Endodermal cell (in vitro differentiated cells): ENCODE measurements around the gene SREK1IP1. TPM values are rescaled to one million over a fixed set of nuclear protein-coding genes. Genes with fewer than 3 reads are reported as not detected.
"Not testable (repeated sequence)": the region's sequence is repeated elsewhere in the genome, so short reads cannot be mapped to it uniquely, and the experiment has no call there.

Experiments
- DNase-seq: peaks from one replicate; pipeline ENCODE4 v3.0.0-alpha.2; 2017
- H3K27ac ChIP-seq: 2 replicates; pipeline ENCODE4 v1.5.1; 2013; ENCODE audit warnings: mild to moderate bottlenecking, low read depth, low read length, moderate library complexity
- H3K27me3 ChIP-seq: 2 replicates; pipeline ENCODE4 v1.6.1; 2013; ENCODE audit warnings: mild to moderate bottlenecking, low read length, moderate library complexity; ENCODE audit not compliant: insufficient read depth, control insufficient read depth, poor library complexity, severe bottlenecking
- H3K36me3 ChIP-seq: 2 replicates; pipeline ENCODE4 v1.7.0; 2013; ENCODE audit warnings: mild to moderate bottlenecking, low read length, moderate library complexity; ENCODE audit not compliant: control insufficient read depth, insufficient read depth
- H3K4me1 ChIP-seq: one replicate; pipeline ENCODE4 v1.7.0; 2013; ENCODE audit warnings: low read length; ENCODE audit not compliant: control insufficient read depth, insufficient read depth
- H3K4me3 ChIP-seq: 2 replicates; pipeline ENCODE4 v1.5.1; 2013; ENCODE audit warnings: mild to moderate bottlenecking, low read length, moderate library complexity
- H3K9ac ChIP-seq: 2 replicates; pipeline ENCODE4 v1.6.1; 2013; ENCODE audit warnings: mild to moderate bottlenecking, low read length, moderate library complexity; ENCODE audit not compliant: poor library complexity, severe bottlenecking; ENCODE audit errors: extremely low read depth
- H3K9me3 ChIP-seq: 2 replicates; pipeline ENCODE4 v1.6.1; 2013; ENCODE audit warnings: mild to moderate bottlenecking, low read length, moderate library complexity; ENCODE audit not compliant: control insufficient read depth
- H3K27ac Mint-ChIP-seq: 2 replicates; pipeline ENCODE4 v1.8.0; 2020; ENCODE audit warnings: mixed read lengths
- H3K27me3 Mint-ChIP-seq: 2 replicates; pipeline ENCODE4 v1.8.0; 2021; ENCODE audit warnings: mild to moderate bottlenecking, mixed read lengths; ENCODE audit not compliant: insufficient read depth
- H3K36me3 Mint-ChIP-seq: 2 replicates; pipeline ENCODE4 v1.8.0; 2020; ENCODE audit warnings: low read depth, mixed read lengths
- H3K4me1 Mint-ChIP-seq: 2 replicates; pipeline ENCODE4 v1.8.0; 2020; ENCODE audit warnings: mixed read lengths
- H3K4me3 Mint-ChIP-seq: 2 replicates; pipeline ENCODE4 v1.8.0; 2020; ENCODE audit warnings: mild to moderate bottlenecking, moderate library complexity, mixed read lengths
- H3K9me3 Mint-ChIP-seq: 2 replicates; pipeline ENCODE4 v1.8.0; 2020; ENCODE audit warnings: mild to moderate bottlenecking, mixed read lengths
- WGBS, 2 experiments: methylation state at CpG; one replicate each; pipeline versions ENCODE4 v1.1.5 to v1.1.7; 2013; ENCODE audit warnings: missing lambda C conversion rate in 2 of 2, mixed read lengths in 1 of 2; ENCODE audit not compliant: insufficient coverage in 1 of 2, insufficient read length in 1 of 2; 5-methylcytosine and 5-hydroxymethylcytosine counted together
- total RNA-seq, 2 donors: library from RNA; stranded (reverse); fragmentation: NEBNext Ultra II Directional in 1 of 2; extraction: Animal tissue kit (Norgen Biotek cat#: 25700) in 1 of 2; gene quantifications; 2 replicates in 1 of 2; 3 replicates in 1 of 2; pipeline ENCODE4 v1.2.1, GENCODE V29; 2021
- TF ChIP-seq, protein P1 (sequence below): fragments of 200-600 bp; sonication (generic); conservative IDR thresholded peaks from 2 replicates; pipeline ENCODE4 v1.5.0; 2021; ENCODE audit warnings: antibody characterized with exemption, mild to moderate bottlenecking

SREK1IP1 gene
- total RNA-seq, 2 donors from 2014 or later = 51.6 to 55.1 TPM

DNA sequence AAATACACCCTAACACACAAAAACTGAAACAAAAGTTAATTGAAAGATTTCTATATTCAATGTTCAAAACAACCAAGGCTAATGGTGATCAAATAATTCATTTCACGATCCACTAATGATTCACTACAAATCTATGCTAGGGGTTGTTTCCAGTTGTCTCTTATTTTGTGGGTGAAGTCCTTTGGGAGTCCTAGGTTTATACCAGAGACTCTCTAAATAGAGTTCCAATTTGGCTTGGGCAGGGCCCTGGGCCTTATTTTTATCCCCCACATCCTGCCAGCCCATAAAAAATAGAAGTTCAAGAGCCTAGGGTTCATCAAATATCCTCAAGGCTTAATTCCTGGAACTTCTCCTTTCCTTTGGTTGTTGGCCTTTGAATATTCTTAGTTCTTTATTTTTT, 26.1 kb downstream of the SREK1IP1 start:
- Mint-ChIP-seq H3K27me3 (no peaks in the 10 kb centered on the region), H3K27ac (no peak overlapping the region), H3K4me1 (peaks cover 32% of the 10 kb centered on the region), H3K9me3 (peaks cover 2% of the 10 kb centered on the region), H3K36me3 (peaks cover 36% of the 10 kb centered on the region), H3K4me3 (no peak overlapping the region)
- Histone ChIP-seq H3K36me3 (peaks cover 81% of the 10 kb centered on the region), H3K9ac (no peak overlapping the region), H3K9me3 (peaks cover 2% of the 10 kb centered on the region), H3K4me1 (peaks cover 16% of the 10 kb centered on the region), H3K4me3 (no peak overlapping the region), H3K27me3 (no peaks in the 10 kb centered on the region), H3K27ac (no peak overlapping the region)
- WGBS, 2 experiments = 100% methylated on average over 1 of the region's 1 CpG; no CpG with 5 or more reads in 1 of the 2 experiments
- TF ChIP-seq, protein P1, sequence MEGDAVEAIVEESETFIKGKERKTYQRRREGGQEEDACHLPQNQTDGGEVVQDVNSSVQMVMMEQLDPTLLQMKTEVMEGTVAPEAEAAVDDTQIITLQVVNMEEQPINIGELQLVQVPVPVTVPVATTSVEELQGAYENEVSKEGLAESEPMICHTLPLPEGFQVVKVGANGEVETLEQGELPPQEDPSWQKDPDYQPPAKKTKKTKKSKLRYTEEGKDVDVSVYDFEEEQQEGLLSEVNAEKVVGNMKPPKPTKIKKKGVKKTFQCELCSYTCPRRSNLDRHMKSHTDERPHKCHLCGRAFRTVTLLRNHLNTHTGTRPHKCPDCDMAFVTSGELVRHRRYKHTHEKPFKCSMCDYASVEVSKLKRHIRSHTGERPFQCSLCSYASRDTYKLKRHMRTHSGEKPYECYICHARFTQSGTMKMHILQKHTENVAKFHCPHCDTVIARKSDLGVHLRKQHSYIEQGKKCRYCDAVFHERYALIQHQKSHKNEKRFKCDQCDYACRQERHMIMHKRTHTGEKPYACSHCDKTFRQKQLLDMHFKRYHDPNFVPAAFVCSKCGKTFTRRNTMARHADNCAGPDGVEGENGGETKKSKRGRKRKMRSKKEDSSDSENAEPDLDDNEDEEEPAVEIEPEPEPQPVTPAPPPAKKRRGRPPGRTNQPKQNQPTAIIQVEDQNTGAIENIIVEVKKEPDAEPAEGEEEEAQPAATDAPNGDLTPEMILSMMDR = no peak
- DNase-seq = no peak

DNA sequence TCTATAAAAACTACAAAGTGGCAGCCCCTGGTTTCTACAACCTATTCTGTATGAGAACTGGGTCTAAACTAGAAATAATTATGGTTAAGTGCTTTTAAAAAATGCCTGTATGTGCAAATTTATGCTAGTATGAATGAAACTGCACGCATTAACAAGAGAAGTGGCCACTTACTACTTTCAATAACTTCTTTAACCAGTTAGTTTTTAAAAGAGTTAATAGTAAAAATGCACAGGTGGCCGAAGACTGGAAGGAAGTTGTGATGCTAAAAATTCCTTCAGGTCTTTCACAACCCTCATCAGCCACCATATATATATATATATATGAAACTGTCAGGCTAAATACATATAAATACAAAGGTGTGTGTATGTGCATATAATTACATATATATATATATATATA, 41.3 kb downstream of the SREK1IP1 start:
- Histone ChIP-seq H3K36me3 (peaks cover 90% of the 10 kb centered on the region), H3K27ac (no peak overlapping the region), H3K9ac (no peak overlapping the region), H3K4me3 (no peak overlapping the region), H3K27me3 (no peaks in the 10 kb centered on the region), H3K4me1 (peaks cover 3% of the 10 kb centered on the region), H3K9me3 (peaks cover 8% of the 10 kb centered on the region)
- H3K36me3 Mint-ChIP-seq = peaks cover 54% of the 10 kb centered on the region
- H3K27ac Mint-ChIP-seq = no peak overlapping the region
- TF ChIP-seq, protein P1 = no peak
- DNase-seq = no peak
- no peak overlapping the region for H3K4me3 Mint-ChIP-seq
- H3K4me1 Mint-ChIP-seq = peaks cover 32% of the 10 kb centered on the region
- 80% methylated on average over 1 of the region's 2 CpGs; no CpG with 5 or more reads in 1 of the 2 experiments for WGBS, 2 experiments
- no peaks in the 10 kb centered on the region for H3K27me3 Mint-ChIP-seq
- H3K9me3 Mint-ChIP-seq = no peaks in the 10 kb centered on the region

DNA sequence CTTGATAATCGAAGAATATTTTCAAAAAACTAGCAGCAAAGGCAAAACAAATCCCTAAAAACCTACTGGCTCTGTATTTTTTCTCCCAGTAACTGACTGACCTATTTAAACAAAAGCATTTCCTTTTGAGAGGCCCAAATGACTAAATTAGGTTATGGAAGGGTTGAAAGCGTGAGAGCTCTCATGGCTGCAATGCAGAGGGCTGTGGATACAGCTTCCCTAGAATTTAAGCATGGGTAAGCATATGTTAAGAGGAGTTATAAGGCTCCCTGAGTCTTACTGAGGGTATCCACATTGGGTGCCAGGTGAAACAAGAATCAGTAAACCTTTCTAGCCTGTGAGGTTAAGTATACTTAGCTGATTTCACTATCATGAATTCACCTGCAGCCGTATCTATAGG, 45.9 kb downstream of the SREK1IP1 start:
- H3K4me1 Mint-ChIP-seq = peaks cover 19% of the 10 kb centered on the region
- H3K27me3 ChIP-seq = no peaks in the 10 kb centered on the region
- peaks cover 82% of the 10 kb centered on the region for H3K36me3 ChIP-seq
- H3K27ac Mint-ChIP-seq = peak overlapping the region; percentile 55
- no peaks in the 10 kb centered on the region for H3K9me3 Mint-ChIP-seq
- TF ChIP-seq, protein P1 = no peak
- H3K36me3 Mint-ChIP-seq = peaks cover 45% of the 10 kb centered on the region
- no peak overlapping the region for H3K27ac ChIP-seq
- no peak overlapping the region for H3K9ac ChIP-seq
- DNase-seq = no peak
- H3K4me3 ChIP-seq = no peak overlapping the region
- no peaks in the 10 kb centered on the region for H3K4me1 ChIP-seq
- H3K9me3 ChIP-seq = no peaks in the 10 kb centered on the region
- 96 to 100% methylated on average over 3 of the region's 3 CpGs for WGBS, 2 experiments
- H3K4me3 Mint-ChIP-seq = no peak overlapping the region
- no peaks in the 10 kb centered on the region for H3K27me3 Mint-ChIP-seq

DNA sequence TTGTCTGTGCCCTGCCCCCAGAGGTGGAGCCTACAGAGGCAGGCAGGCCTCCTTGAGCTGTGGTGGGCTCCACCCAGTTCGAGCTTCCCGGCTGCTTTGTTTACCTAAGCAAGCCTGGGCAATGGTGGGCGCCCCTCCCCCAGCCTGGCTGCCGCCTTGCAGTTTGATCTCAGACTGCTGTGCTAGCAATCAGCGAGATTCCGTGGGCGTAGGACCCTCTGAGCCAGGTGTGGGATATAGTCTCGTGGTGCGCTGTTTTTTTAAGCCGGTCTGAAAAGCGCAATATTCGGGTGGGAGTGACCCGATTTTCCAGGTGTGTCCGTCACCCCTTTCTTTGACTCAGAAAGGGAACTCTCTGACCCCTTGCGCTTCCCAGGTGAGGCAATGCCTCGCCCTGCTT, 54.0 kb downstream of the SREK1IP1 start:
- Mint-ChIP-seq H3K4me1 (peaks cover 17% of the 10 kb centered on the region), H3K4me3 (peak overlapping the region; percentile 32), H3K27ac (peak overlapping the region; percentile 82), H3K36me3 (peaks cover 49% of the 10 kb centered on the region)
- not testable (repeated sequence) for DNase-seq, H3K4me3 ChIP-seq, H3K9me3 ChIP-seq, H3K27me3 Mint-ChIP-seq, H3K9ac ChIP-seq, H3K4me1 ChIP-seq, H3K27ac ChIP-seq, H3K9me3 Mint-ChIP-seq, H3K27me3 ChIP-seq
- 79 to 95% methylated on average over 4 to 12 of the region's 16 CpGs for WGBS, 2 experiments
- peaks cover 37% of the 10 kb centered on the region for H3K36me3 ChIP-seq
